ENCODE measurements around the gene NPM3.

Gene NPM3

DNA sequence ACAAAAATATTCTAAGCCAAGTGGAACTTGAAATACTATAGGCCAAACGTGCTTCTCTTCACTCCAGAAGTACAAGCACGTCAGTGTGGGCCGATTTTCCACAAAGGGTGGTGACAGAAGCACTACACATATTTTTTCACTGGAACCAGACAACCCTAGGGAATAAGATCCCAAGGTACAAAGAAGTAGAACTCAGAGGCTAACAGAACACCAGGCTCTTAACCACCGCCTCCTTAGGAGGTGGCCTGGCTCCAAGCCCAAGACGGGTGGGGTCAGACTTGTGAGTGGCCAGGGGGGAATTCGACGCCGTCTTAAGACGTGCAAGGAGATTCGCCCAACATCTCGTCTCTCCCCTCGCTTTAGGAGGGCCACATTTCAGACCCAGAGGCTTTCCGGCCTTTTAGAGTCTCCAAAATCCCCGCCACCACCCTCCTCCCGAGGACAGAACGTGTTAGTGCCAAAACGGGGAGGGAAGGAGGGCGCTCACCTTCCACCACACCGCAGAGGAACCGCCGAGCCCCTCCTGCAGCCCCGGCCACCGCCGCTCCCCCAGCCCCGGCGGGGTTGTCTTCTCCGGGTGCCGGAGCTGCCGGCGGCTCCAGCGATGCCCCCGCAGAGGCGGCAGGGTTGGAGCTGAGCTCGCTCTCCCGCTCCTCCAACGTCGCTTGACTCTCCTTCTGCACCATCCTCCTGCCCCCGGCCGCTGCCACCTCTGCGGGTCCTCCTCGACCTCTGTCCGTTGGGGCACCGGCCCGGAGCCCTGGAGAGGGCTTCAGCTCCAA is 34.3 kb upstream of the NPM3 start:
- peak overlapping the region; percentile 99 for H3K4me3 ChIP-seq (ENCODE audit: low read depth, low read length)
- TF ChIP-seq, protein P1, sequence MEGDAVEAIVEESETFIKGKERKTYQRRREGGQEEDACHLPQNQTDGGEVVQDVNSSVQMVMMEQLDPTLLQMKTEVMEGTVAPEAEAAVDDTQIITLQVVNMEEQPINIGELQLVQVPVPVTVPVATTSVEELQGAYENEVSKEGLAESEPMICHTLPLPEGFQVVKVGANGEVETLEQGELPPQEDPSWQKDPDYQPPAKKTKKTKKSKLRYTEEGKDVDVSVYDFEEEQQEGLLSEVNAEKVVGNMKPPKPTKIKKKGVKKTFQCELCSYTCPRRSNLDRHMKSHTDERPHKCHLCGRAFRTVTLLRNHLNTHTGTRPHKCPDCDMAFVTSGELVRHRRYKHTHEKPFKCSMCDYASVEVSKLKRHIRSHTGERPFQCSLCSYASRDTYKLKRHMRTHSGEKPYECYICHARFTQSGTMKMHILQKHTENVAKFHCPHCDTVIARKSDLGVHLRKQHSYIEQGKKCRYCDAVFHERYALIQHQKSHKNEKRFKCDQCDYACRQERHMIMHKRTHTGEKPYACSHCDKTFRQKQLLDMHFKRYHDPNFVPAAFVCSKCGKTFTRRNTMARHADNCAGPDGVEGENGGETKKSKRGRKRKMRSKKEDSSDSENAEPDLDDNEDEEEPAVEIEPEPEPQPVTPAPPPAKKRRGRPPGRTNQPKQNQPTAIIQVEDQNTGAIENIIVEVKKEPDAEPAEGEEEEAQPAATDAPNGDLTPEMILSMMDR (IDR thresholded peaks at IDR 0.05; ENCODE audit: low read depth, low read length): no peak

- peak overlapping the region; percentile 99 for H3K4me3 ChIP-seq (ENCODE audit: low read depth, low read length)
- TF ChIP-seq, protein P1 (IDR thresholded peaks at IDR 0.05; ENCODE audit: low read depth, low read length): no peak
These were observed 33.7 kb upstream of the NPM3 start for GRCh38 chr10:101816913-101817336.

DNA sequence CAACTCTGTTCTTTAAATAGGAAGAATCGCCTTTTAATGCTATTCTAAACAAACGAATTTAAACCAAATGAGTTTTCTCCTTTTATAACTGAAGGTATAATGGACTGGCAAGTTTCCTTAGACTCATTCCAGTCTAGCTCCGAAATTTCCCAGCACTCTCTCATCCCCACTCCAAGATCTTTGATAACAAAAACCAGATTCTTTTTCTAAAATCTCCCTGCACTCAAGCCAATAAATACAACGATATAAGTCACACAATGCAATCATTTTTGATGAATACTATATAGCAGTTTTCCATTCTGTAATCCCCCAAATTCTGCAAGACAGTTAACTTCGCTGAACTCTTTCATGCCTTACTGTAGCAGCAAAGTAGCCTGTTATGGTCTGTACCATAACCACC is 33.1 kb upstream of the NPM3 start:
- TF ChIP-seq, protein P1 (IDR thresholded peaks at IDR 0.05; ENCODE audit: low read depth, low read length): no peak
- H3K4me3 ChIP-seq (ENCODE audit: low read depth, low read length): peak overlapping the region; percentile 99

DNA sequence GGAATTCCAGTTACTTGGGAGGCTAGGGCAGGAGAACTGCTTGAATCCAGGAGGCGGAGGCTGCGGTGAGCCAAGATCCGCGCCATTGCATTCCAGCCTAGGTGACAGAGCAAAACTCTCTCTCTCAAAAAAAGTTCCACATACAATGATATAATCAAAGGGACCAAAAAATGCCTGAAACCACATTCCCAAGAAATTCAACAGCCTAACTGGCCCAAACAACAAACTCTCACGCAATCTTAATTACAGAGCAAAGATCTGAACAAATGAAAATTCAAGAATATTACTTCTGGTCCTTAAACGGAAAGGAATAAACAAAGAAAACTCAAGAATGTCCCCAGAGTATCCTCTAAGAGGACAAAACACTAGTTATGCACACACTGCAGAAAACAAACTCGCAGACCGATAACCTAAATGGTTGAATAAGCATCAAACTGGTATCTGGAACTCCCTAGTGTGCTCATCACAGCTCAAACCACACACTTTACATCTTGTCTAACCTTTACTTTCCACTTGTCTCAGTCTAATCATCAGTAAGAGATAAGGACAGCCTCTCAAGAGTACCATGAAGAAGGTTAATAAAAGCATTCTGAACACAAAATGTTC is 31.3 kb upstream of the NPM3 start:
- TF ChIP-seq, protein P1 (IDR thresholded peaks at IDR 0.05; ENCODE audit: low read depth, low read length): no peak
- H3K4me3 ChIP-seq (ENCODE audit: low read depth, low read length): peak overlapping the region; percentile 99

- TF ChIP-seq, protein P1 (IDR thresholded peaks at IDR 0.05; ENCODE audit: low read depth, low read length): no peak
- no peak overlapping the region for H3K4me3 ChIP-seq (ENCODE audit: low read depth, low read length)
These were observed 29.4 kb upstream of the NPM3 start for GRCh38 chr10:101812606-101813005.

DNA sequence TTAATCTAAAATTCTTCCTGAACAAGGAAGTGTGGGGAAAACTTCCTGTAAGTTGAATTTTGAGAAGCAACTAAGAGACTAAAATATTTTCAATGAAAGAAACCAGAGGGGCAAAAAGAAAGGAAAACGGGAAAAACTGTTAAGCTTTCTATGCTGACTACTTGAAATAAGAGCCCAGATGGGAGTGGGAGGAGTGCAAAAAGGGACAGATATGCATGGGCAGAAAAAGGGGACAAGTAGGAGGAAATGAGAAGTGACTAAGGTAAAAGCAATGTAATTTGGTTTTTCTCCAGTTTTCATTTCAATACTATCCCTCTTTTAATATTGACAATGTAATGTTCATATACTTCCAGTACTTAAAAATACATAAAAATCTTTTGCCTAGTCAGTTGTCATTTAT is 23.9 kb upstream of the NPM3 start:
- H3K4me3 ChIP-seq (ENCODE audit: low read depth, low read length): no peak overlapping the region
- TF ChIP-seq, protein P1 (IDR thresholded peaks at IDR 0.05; ENCODE audit: low read depth, low read length): no peak

GRCh38 chr10:101803511-101803910 is 20.3 kb upstream of the NPM3 start:
- no peak overlapping the region for H3K4me3 ChIP-seq (ENCODE audit: low read depth, low read length)
- TF ChIP-seq, protein P1 (IDR thresholded peaks at IDR 0.05; ENCODE audit: low read depth, low read length): no peak

Measured in WI38 (cell line).